CMK (cell line): ENCODE results near the gene SLC12A2.
A peak's percentile ranks its signal among the peaks of the same experiment; 100 is the strongest.

Experiments used
- DNase-seq: peaks from one replicate; pipeline ENCODE4 v3.0.0-alpha.2; 2010; ENCODE audit warnings: low read depth

SLC12A2 gene

DNA sequence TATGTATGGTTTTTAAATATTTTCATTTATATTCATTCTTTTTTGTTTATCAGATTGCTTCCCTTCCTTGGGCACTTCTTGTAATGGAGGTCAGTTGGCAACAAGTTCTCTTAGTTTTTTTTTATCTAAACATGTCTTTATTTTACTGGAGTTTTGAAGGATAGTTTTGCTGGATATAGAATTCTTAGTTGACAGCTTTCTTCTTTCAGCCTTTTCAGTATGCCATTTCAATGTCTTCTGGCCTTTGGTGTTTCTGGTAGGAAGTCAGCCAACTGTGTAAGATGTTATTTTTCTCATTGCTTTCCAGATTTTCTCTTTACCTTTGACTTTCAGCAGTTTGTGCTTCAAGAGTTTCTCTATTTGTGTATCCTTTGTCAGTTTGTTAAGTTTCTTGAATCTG is 14.2 kb downstream of the SLC12A2 start:
- no peak for DNase-seq

DNA sequence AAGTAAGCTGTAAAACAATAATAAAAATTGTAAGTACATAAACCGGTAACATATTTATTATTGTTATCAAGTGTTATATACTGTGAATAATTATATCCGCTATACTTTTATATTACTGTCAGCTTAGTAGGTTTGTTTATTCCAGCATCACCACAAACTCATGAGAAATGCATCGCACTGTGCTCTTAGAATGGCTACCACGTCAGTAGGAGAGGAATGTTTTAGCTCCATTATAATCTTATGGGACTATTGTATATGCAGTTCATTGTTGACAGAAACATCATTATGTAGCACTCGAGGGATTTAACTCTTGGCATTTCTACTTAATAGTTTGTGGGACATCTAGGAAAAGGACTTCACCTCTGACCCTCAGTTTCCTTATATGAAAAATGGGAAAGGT is 16.4 kb downstream of the SLC12A2 start:
- DNase-seq = no peak

DNA sequence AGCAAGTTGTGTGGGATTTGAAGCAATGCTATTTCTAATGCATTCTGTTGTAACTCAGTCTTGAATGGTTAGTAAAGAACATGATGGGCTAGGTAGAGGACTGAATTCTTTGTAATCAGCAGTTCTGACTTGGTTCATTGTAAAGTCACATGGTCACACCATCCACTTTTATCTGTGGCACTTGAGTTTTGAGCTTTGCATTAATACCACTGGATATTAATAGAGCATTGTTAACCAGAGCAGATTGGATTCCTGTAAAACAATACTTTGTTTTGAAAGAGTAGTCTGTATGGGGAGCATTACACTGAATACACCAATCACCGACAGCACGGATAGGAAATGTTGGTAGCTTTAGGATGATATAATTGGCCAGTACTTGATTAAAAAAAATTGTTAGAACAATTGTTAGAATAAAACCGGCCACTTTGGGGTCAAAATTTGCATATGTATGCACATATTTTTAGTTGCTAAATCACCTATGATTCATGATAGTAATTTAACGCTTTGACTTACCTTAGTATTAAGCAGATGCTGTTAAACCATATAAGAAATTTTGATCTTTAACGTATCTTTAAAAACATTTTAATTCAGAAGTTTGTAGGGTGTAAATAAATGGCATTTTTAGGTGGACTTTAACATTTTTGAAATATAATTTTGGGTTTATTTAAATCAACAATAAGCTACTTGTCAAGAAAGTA is 17.4 kb downstream of the SLC12A2 start:
- no peak for DNase-seq

DNA sequence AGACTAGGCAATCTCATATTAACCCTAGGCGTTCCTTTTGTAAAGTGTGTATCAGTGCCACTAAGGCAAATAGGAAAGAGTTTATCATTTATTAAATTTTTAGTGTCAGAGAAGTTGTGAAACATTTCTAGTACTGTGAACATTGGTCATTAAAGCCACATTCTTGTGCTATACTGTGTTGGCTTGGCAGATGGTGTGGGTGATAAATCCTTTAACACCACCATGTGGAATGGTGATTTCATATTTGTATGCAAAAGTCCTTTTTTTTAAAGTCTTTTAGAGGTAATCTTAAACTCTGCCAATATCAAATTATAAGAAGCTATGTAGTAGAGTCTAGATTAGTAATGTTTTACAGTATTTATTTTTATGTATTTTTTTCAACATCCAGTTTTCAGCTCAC is 18.1 kb downstream of the SLC12A2 start:
- no peak for DNase-seq

DNA sequence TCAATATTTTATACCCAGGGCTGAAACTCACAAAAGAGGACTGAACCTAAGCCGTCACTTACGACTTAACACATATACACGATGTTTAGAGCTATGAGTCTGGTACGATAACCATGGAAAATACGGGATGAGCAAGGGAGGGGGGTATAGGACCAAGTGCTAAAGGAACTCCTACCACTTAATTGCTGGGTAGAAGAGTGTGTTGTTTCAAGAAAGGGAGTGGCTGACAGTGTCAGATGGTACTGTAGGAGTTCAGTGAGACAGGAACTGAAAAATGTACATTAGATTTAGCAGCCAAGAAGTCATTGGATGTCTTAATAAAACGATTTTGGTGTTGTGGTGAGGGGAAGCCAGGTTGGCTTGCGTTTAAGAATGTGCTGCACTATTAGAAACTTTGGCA is 21.6 kb downstream of the SLC12A2 start:
- DNase-seq = no peak

DNA sequence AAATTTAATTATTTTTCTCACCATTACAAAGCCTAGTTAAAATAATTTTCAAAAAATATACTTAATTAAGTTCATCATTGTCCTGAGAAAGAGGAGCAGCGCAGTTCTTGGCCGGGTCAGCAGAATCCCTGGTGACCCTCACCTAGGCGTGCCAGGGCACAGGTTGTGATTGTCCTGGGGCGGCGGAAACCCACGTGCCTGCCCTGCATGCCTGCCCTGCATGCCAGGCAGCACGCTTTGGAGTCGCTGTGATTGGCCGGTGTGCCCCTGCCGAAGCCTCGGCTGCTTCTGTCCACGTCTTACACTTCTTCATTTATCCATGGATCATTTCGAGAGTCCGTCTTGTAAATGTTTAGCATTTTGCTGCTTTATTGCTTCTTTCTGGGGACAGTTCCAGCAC is 25.6 kb downstream of the SLC12A2 start:
- no peak for DNase-seq

DNA sequence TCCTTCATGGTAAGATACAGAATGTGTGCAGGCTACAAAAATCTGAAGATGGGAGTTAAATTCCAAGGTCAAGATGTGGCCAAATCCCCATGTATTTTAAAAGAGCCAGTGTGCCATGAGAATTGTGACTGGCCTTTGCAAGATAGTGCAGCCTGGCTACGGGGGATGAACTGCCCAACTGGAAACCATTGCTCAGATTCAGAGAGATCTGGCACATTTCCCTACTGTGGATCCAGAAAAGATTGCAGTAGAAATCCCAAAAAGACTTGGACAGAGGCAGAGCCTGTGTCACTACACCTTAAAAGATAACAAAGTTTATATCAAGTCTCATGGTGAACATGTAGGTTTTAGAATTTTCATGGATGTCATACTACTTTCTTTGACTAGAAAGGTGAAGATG is 26.2 kb downstream of the SLC12A2 start:
- no peak for DNase-seq

DNA sequence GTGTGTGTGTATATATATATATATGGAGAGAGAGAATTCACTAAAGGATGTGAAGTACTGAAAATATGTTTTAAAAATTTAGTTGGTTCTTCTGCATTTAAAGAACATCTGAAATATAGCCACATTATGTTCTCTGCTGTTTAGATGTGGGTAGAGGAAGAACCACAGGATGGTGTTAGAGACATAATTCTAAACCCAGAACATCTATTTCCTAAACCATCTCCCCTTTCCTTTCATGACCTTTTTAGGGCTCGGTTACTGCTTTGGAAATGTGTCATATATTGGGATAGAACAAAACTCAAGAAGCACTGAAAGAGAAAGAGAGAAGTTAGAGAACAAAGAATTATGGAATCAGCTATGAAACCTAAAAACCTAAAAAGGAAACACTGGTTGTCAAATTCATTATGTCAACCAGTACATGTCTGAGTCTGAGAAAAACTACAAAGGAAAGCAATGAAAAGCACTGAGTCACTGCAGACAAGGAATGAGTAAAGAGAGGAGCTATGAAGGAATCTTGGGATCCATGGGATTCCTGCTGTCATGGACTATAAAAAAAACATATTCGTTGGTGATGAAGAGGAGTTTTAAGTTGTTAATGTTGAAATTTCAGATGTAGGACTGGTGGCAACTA is 28.4 kb downstream of the SLC12A2 start:
- DNase-seq = no peak

DNA sequence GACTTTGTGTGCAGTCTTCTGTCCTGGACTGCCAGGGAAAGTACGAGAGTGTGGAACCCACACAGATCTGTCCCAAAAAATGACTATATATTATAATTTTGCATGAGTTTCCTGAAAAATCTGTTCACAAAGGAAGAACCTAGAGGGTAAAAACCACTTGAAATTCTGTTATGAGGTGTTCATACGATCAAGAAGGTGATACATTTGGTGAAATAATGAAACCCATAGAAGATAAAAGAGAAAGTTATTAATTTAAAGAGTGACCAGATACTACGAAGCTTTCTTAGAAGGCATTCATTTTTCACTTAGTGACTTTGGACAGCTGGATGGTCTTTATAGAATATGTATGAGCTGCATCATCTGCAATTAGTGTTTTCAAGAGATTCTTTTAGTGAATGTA is 32.9 kb downstream of the SLC12A2 start:
- DNase-seq = no peak

DNA sequence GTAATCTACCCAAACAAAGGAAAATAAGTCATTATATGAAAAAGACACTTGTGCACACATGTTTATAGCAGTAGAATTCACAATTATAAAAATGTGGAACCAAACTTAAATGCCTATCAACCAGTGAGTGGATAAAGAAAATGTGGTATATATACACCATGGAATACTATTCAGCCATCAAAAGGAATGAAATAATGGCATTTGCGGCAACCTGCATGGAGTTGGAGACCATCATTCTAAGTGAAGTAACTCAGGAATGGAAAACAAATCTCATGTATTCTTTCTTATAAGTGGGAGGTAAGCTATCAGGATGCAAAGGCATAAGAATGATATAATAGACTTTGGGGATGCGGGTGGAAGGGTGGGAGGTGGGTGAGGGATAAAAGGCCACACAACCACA is 34.6 kb downstream of the SLC12A2 start:
- no peak for DNase-seq

DNA sequence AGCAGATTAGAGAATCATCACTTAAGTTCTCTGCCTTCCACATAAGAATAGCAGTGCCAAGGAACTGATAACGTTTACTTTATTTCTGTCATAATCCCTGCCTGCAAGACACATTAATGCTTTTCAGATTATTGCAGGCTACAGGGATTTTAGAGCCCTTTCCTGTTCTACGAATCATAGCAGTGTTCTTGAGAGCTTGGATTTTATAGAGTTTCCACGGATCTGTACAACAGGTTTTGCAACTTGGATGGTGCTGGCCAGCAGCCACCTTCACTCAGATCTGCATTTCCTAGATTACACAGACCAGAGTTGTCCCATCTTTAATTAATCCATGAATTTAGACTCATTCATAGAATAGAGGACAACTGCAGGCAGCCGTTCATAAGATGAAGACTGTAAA is 38.1 kb downstream of the SLC12A2 start:
- DNase-seq = no peak

DNA sequence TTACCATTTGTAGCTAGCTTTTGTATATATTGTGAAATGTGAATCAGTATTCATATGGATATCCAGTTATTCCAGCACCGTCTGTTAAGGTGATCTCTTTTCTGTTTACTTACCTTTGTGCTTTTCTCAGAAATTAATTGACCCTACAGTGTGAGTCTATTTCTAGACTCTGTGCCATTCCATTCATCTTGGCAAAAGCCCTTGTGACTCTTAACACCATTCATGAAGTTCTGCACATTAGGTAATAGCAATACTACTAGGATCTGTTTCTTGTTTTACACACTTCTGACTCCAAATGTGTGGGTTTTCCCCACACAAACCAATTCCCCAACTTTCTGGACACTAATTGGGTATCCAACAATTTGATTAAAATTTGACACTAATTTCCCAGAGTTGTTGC is 40.4 kb downstream of the SLC12A2 start:
- no peak for DNase-seq

DNA sequence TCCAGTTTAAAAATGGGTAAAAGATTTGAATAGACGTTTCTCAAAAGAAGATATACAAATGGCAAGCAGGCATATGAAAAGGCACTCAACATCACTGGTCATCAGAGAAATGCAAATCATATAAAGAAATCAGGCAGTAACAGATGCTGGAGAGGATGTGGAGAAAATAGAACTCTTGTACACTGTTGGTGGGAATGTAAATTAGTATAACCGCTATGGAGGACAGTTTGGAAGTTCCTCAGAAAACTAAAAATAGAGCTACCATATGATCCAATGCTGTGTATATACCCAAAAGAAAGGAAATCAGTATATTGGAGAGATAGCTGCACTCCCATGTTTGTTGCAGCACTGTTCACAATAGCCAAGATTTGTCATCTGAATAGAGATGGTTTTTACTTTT is 42.7 kb downstream of the SLC12A2 start:
- DNase-seq = no peak

DNA sequence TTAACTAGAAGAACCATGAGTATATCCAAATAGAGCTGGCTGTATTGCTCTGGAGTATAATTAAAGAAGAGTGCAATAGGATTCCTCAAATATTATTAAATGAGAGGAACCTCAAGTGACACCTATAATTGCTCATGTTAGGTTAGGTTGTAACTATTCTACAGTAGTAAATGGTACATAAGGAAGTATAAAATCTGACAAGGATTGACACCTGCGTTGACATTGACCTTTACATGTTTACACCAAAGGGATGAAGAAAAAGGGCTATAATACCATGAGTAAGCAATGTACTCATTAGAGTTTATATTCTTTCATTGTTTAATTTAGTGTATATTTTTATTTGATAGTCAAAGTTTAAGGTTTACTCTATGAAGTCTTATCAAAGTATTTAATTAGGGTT is 48.9 kb downstream of the SLC12A2 start:
- no peak for DNase-seq

DNA sequence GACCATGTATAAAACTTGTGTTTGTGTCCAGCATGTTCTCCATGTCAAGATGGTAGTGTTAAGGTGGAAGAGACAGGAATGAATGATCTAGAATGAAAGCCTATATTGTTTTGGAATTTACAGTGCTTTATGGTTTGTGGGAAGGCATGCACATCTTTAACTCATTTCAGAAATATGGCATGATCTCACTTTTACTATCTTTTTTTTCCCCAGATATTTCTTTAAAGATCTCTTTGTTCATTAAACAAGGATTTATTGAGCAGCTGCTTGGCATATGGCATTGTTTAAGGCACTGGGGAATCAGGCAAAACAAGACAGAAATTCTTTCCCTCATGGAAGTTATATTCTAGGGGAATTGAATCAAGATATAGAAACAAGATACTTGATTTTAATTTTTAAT is 51.7 kb downstream of the SLC12A2 start:
- no peak for DNase-seq

DNA sequence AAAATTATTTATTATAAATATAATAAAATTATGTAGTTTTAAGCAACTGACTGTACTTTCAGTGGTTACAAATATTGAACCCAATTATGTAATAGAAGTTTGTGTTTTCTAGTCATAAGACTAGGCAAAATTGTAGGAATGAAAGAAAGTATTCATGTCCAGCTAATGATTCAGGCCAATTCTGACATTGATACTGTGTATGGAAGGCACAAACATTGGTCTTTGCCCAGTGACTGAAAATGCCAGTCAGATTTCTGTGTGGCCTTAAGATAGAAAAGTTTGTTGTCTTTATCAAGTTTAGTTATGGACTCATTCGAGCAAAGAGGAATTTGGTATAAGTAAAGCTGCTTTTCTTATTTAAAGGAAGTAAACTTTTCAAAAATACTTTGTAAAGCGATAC is 60.3 kb downstream of the SLC12A2 start:
- DNase-seq = no peak

DNA sequence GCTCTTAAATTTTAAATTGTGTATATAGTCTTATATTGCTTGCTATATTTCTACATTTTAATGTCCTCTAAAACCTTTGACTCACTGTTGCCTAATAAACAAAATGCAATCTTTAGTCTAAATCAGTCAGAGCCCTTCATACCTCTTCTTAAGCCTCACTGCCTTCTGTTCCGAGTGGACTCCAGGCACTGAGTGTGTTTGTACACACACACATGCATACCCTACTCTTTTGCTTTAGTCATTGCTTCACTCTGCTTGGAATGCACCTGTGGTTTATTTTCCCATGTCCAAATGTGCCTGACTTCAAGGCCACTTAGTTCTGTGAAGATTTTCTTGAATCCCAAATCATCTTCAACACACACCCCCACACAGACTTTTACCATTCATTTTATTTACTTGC is 60.9 kb downstream of the SLC12A2 start:
- DNase-seq = no peak

DNA sequence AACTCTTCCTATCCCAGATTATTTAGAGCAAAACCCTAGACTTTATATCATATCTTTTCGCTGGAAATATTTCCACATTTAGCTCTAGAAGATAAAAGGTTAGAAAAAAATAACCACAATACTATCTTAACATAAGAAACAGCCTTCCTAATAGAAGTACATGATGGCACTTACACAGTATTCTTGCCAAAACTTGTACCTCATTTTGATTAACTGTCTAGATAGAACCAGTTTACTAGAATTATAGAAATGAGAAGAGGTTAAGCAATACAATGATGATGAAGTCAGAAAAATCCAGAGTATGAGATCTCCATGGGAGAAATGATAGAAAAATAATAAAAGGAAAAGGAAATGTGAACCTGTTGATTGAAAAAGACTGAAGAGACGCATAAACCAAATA is 63.1 kb downstream of the SLC12A2 start:
- no peak for DNase-seq

DNA sequence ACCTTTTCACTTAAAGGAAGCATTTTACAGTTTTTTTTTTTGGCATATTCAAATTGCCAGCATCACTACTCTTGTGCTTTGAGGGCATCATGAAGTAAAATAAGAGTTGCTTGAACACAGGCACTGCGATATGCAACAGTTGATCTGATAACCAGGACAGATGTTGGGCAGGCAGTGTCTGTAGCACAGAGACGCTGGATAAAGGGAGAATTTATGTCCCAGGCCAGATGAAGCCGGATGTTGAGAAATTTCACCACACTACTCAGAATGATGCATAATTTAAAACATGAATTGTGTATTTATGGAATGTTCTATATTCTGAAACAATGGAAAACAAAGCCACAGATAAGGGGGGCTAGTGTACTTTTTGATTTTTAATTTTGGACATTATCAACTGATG is 71.4 kb downstream of the SLC12A2 start:
- DNase-seq = no peak

DNA sequence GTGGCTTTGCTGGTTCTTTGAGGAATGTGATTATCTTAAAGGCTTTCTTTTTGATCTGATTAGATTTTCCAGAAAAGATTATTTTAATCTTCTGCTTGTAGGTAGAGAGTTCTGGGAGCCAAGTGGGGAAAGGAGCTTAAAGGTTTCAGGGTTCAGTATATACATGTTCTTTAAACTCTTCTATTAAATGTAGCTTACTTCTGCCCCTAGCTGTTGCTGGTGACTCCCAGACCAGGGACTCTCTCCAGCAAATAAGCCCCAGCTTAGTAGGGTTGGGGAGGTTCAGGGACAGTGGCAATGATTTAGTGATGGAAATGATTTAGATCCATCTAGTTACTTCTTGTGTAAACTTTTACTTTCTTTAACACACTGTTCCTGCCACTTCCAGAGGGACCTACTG is 72.2 kb downstream of the SLC12A2 start:
- DNase-seq = no peak

DNA sequence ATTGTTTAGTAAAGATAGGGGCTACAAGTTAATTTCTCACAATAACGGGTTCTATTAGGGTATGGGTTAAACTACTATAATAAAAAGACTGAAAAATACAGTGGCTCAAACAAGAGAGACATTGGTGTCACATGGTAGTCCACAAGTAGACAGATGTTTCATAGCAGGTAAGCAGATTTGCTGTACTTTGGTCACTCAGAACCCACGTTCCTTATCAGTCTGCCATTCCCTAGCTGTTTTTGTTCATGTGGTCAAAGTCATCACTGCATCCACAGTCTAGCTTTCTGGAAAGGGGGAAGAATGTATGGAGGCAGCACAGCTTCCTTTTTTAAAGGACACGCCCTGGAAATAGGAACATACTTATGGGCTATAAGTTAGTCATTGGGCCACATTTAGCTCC is 73.0 kb downstream of the SLC12A2 start:
- DNase-seq = peak; percentile 12

DNA sequence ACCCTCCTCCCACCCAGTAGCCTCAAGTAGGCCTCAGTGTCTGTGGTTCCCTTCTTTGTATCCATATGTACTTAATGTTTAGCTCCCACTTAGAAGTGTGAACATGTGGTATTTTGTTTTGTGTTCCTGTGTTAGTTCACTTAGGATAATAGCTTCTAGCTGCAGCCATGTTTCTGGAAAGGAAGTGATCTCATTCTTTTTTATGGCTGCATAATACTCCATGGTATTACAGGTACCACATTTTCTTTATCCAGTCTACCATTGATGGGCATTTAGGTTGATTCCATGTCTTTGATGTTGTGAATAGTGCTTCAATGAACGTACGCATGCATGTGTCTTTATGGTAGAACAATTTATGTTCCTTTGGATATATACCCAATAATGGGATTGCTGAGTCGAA is 74.8 kb downstream of the SLC12A2 start:
- no peak for DNase-seq

DNA sequence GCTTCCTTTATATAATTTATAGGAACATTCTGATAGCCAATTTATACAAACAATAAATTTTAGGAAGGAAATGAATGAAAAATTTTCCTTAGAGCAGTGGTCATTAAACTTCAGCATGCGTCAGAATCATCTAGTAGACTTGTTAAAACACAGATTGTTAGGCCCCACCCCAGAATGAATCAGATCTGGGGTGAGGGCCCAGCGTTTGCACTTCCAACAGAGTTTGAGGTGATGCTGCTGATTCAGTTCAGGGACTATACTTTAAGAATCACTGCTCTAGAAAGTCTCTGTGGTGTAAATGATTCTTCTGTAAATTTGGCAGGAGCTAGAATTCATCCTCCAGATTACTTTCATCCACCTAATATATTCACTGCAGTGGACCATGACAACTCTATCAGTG is 80.4 kb downstream of the SLC12A2 start:
- DNase-seq = no peak

DNA sequence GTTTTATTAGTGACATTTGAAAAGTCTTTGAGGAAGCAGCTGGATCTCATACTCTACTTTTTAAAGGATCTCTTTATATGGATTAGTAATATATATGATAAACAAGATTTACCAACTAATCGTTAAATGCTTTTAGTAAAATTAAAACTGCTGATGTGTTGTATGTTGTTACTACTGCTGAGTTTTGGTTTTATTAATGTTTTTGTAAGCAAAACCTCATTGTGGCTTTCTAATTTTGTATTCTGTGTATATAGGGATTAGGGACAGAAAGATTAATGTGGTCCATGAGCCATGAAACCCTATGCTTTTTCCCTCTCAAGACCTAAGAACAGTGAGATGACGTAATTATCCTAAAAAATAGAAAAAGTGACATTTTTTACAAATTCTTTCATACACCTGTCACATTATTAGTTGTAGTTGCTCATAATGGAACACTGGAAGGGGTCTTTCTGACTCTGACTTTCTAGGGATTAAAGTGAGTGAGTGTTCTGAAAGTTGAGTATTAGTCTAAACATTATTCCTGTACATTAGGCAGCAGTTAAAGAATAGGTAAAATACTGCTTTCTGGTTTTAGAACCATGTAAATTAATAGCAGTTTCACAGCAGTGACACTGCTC is 85.9 kb downstream of the SLC12A2 start:
- no peak for DNase-seq
